Subcutaneous adipose tissue (tissue), 4 donors: ENCODE data around the gene ACKR3. TPM values are rescaled to one million over a fixed set of nuclear protein-coding genes. Genes with fewer than 3 reads are reported as not detected.

Source experiments
- total RNA-seq, 4 donors: library from RNA; depleted of rRNA; stranded (reverse); fragments of >200 nt; gene quantifications; one replicate each; pipeline ENCODE4 v1.1.0, GENCODE V29; 2016
- TF ChIP-seq, protein P1 (sequence below): fragments of 450-650 bp; IDR thresholded peaks from one replicate; pipeline ENCODE4 v1.5.1; 2016; ENCODE audit warnings: low read depth, mild to moderate bottlenecking, control low read depth, antibody characterized with exemption, moderate library complexity

The ACKR3 gene
- total RNA-seq, 4 donors from 2014 or later = 26.3 to 84.9 (median 38.6) TPM

- TF ChIP-seq, protein P1, sequence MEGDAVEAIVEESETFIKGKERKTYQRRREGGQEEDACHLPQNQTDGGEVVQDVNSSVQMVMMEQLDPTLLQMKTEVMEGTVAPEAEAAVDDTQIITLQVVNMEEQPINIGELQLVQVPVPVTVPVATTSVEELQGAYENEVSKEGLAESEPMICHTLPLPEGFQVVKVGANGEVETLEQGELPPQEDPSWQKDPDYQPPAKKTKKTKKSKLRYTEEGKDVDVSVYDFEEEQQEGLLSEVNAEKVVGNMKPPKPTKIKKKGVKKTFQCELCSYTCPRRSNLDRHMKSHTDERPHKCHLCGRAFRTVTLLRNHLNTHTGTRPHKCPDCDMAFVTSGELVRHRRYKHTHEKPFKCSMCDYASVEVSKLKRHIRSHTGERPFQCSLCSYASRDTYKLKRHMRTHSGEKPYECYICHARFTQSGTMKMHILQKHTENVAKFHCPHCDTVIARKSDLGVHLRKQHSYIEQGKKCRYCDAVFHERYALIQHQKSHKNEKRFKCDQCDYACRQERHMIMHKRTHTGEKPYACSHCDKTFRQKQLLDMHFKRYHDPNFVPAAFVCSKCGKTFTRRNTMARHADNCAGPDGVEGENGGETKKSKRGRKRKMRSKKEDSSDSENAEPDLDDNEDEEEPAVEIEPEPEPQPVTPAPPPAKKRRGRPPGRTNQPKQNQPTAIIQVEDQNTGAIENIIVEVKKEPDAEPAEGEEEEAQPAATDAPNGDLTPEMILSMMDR = no peak
Observed at GRCh38 chr2:236576087-236576486, 6.5 kb downstream of the ACKR3 start.

GRCh38 chr2:236576953-236577352, 7.3 kb downstream of the ACKR3 start:
- TF ChIP-seq, protein P1 = no peak

DNA sequence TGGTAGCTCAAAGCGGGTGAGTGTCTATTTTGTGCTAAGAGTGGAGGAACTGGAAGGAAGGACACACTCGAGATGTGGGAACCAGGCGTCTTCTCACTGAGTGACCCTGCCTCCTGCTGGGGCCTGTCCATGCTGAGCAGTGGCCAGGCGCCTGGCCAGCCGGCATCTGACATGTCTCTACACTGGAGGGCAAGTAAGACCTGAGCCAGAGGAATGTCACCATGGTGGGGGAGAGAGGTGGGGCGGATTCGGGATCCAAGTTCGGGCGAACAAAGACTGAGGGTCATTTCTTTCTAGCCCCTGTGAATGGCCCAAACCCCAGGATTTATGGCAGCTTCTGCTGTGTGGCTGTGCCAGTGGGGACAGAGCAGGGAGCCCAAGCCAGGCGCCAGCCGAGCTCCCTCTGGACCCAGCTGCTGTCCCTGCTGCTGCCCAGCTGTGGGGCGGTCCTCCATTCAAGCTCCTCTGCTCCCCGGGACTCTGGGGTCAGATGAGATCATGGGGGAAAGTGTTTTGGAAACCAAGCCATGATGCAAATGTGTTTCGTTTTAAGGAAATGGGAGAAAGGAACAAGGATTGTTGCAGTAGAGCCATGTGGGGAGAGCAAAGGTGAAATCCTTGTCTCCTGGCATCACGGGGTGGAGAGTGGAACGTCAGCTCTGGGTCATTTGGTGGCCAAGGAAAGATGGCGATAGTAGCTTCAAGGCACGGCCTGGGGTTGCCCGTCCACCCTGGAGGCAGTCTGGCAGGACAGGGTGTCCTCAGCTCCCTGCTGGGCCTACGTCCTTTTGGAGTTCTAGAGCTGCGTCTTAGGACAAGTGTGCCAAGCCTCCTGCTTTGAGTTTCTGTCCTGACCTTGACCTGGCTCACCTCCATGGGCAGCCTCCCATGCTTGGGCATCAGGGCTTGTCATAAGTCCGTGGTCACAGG, 8.1 kb downstream of the ACKR3 start:
- TF ChIP-seq, protein P1 = no peak

GRCh38 chr2:236578411-236578846, 8.8 kb downstream of the ACKR3 start:
- TF ChIP-seq, protein P1 = no peak

DNA sequence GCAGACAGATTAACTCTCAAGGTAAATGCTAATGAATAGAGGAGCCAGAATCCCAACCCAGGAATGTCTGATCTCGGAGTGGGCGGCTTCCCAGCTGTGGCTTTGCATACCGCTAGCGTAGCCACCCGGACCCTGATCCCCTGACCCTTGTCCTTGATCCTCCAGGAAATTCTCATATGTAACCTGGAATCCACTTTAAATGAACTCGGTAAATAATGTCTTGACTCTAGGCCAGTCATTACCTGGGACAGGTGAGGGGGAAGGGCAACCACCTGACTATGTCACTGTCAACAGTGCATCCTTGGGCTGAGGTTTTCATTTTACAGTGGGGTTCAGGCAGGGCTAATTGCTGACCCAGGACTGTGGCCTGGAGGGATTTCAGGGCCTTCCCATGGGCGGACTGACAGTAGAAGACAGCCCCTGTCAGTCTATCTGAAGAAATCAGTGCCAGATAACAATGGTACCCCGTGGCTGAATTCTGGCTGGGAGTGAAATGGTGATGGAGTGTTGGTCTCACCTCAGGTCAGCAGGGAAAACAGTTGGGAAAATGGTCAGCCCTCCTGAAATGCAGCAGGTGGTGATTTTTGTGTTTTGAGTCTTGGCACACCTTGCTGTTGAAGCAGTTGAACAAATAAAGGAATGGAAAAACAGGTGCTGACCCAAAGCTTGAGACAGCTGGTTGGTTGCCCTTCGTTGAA, 9.6 kb downstream of the ACKR3 start:
- TF ChIP-seq, protein P1 = no peak

GRCh38 chr2:236579746-236580315, 10.2 kb downstream of the ACKR3 start:
- TF ChIP-seq, protein P1 = no peak

- TF ChIP-seq, protein P1 = no peak
Observed at GRCh38 chr2:236580746-236581355, 11.2 kb downstream of the ACKR3 start.
